Stimulated activated CD8-positive, alpha-beta memory T cell treated with anti-CD3 and anti-CD28 coated beads, Interleukin-4, amount 100 ng/mL, for 4 hours (primary cell): ENCODE data around the gene TMEM169.
"Not testable (repeated sequence)": the region's sequence is repeated elsewhere in the genome, so short reads cannot be mapped to it uniquely, and the experiment has no call there.

Source experiments
- DNase-seq, 2 donors: peaks; one replicate each; pipeline ENCODE4 v3.0.0-alpha.2; 2020; ENCODE audit warnings: low read depth in 2 of 2, low spot score in 1 of 2

The TMEM169 gene

DNA sequence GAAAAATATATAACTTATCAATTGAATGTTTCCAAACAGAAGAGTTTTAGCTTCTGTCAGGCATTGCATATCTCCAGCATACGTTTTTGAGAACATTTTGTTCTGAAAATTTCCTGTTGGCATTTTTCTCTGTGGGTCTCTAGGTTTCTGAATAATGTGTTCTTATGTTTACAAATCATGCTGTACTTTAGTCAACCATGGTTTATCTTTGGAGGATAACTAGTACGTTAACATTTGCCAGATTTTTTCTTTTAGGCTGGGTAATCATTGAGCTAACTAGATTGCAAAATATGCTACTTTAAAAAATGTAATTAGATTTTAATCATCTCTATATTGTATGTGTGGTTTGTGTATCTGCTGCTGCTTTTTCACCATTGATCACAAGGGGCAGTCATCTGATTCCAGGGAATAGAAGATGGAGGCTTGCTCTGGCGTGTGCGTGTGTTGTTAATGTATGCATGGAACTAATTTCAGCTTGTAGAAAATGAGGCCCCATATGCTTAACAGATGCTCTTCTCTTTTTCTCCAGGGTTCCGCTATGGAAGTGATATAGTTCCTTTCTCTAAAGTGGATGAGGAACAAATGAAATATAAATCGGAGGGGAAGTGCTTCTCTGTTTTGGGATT lies 48.7 kb downstream of the TMEM169 start:
- no peak for DNase-seq

GRCh38 chr2:216131175-216131926 lies 49.6 kb downstream of the TMEM169 start:
- DNase-seq, result no peak

DNA sequence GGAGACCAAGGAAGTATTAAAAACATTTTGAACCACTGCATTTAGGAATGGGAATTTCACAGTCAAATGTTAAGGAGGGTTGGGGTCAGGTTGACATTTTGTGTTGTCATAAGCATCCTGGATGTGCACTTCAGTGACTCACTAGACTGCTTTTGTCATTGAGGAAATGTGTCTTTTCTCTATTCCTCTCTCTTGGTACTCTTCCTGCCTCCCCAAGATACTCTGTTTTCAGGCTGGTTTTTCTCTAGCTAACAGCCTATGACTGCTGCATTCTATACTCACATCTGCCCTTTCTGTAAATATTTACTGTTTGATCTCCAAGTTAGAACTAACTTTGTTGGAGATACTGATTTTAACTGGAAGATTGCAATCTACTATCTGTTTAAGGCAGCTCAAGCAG lies 50.9 kb downstream of the TMEM169 start:
- DNase-seq, result no peak

GRCh38 chr2:216133397-216133796 lies 51.7 kb downstream of the TMEM169 start:
- DNase-seq, result no peak

DNA sequence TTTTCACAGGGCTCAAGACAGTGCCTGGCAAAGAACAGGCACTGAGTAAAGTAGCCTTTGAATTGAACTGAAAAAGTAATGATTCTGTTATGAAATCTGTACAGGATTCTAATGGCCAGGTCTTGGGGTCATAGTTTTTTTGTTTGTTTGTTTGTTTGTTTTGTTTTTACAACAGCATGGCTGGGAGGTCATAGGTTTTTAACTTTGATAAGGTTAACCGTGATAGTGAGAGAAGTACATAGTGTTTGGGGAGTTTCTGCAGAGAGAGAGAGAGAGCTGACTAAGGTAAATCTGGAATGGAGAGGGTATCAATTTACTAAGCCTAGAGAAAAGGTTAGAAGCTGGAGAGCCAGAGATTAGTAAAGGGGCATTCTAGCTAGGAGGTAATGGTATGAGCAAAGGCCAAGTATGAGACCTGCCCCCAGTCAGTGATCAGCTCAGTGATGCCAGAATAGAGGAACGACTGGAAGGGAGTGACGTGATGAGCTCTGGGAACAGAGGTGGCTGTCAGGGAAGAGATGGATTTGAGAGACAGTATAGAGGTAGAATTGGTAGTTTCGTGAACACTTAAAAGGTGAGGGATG lies 53.3 kb downstream of the TMEM169 start:
- no peak for DNase-seq

GRCh38 chr2:216139884-216140283 lies 58.2 kb downstream of the TMEM169 start:
- no peak for DNase-seq

DNA sequence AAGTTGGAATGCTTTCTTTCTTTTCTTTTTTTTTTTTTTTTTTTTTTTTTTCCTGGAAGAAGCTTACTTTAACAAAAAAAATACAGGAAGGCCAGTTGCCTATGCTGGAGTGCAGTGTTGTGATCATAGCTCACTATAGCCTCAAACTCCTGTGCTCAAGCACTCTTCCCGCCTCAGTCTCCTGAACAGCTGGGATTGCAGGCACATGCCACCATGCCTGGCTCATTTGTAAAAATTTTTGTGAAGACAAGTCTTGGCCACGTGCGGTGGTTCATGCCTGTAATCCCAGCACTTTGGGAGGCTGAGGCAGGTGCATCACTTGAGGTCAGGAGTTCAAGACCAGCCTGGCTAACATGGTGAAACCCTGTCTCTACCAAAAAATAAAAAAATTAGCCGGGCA lies 59.8 kb downstream of the TMEM169 start:
- not testable (repeated sequence) for DNase-seq

- no peak for DNase-seq
Observed at GRCh38 chr2:216142540-216142939, 60.8 kb downstream of the TMEM169 start.

- no peak for DNase-seq
Observed at GRCh38 chr2:216144372-216144771, 62.7 kb downstream of the TMEM169 start.

- DNase-seq, result no peak
Observed at GRCh38 chr2:216144857-216145256, 63.1 kb downstream of the TMEM169 start.

DNA sequence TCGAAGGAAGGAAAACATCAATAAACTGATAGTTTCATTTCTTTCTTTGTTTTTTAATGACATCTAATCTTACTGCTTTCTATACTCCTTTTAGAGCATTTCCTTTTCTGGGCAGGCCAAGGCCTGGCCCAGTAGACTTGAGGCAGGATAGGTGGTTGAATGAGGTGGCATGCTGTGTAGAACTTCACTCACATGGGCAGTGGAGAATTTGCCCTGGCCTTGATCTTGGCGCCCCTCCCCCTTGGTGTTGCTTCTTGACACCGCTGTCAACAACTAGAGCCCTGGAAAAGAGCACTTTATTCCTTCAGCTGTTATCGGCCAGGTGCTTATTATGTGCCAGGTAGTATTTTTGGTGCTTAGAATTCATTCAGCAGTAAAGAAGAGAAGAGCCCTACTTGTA lies 64.9 kb downstream of the TMEM169 start:
- no peak for DNase-seq

DNA sequence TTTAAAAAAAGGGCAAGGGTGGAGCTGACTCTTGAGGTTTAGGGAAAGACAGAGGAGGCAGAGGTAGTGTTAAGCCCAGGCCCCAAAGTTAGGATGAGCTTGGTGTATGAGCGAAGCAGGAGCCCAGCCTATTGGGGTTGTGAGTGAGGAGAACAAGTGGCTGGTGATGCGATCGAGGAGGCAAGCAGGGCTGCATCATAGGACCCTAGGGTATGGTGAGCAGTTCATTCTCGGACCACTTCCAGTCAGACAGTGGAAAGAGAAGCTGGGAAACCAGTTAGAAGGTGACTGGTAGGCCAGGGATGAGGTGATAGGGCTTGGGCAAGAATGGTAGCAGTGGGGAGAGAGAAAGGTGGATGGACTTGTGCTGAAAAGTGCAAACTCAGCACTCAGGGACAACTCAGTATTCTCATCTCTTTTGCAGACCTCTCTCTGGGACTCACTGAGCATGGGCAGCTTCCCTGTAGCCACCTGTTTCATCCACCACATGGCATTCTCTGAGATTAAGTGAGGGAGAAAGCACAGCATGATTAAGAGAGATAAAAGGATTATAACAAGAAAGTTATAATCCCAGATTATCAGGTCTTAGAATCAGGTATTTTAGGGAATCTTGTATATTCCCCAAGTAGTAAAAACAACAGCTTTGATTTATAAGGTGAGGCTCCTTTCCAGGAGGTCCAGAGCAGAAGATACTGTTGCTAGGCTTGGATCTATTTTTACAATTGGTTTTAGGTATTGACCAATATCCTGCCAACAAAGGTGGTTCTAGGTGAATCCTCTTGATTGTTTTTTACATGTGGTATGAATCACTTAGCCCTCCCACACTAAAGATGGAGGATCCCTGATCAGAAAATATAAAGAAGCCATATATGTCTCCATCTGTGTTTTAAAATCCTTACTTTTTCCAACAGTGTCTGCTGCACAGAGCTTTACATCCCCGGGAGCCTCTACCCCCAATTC lies 65.7 kb downstream of the TMEM169 start:
- no peak for DNase-seq

DNA sequence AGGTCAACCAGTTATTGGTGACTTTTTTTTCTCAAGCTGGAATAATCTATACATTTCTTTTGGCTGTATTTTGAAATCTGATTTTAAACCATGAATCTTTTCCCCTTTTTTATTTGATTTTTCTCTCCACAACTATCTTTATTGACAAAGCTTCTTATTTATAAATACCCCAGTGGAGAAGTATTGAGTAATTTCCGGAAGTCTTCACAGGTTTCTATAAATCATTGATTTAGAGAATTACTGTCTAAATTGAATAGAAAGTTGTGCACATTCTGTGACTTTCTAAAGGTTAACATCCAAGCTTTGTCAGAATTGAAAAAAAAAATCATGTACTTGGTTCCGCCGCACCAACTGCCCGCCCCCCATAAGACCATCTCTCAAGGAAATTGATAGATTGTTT lies 67.3 kb downstream of the TMEM169 start:
- no peak for DNase-seq

DNA sequence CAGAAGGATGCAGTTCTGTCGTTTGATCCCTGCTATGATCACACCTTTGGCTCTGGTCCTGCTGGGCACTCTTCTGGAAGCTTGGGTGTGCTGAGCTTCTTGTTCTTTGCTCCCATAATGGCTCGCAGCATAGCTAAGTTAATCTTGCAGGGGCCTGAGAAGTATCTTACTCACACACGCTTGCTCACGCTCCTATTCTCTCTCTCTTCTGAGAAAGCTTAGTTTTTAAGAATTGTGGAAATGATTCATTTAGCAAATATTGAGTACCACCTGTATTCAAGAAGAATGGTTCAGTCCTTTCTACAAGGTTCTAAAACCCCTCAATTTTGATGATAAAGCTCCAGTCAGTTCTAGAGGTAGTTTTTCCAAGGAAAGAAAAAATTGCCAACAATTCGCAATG lies 68.0 kb downstream of the TMEM169 start:
- DNase-seq, result no peak

DNA sequence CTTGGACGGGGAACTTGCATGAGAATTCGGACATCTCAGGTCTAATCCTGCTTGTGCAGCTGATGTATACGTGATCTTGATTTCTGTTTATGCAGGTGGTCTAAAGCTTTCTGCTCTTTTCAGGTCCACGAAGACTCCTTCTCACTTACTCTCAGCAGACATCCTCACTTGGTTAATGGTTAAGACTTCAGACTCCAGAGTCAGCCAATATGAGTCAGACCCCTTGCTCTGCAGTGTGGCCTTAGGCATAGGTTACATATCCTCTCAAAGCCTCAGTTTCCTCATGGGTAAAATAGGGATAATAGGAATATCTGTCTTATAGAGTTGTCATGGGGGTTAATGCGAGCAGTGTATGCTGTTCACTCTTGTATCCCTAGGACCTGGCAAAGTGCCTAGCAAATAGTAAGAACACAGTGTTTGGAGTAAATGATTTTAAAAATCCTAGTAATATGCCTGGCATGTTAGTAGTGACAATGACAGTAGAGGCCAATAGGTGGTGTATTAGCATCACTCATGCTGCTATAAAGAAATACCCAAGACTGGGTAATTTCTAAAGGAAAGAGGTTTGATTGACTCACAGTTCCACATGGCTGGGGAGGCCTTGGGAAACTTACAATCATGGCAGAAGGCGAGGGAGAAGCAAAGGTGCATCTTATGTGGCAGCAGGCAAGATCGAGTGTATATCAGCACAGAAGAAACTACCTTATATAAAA lies 69.8 kb downstream of the TMEM169 start:
- DNase-seq, result no peak
